ENCODE measurements around the gene CELF5. TPM values are rescaled to one million over a fixed set of nuclear protein-coding genes. Genes with fewer than 3 reads are reported as not detected.
"Not testable (repeated sequence)": the region's sequence is repeated elsewhere in the genome, so short reads cannot be mapped to it uniquely, and the experiment has no call there.

CELF5 gene
- total RNA-seq, 1 donor, result under 0.01 TPM

DNA sequence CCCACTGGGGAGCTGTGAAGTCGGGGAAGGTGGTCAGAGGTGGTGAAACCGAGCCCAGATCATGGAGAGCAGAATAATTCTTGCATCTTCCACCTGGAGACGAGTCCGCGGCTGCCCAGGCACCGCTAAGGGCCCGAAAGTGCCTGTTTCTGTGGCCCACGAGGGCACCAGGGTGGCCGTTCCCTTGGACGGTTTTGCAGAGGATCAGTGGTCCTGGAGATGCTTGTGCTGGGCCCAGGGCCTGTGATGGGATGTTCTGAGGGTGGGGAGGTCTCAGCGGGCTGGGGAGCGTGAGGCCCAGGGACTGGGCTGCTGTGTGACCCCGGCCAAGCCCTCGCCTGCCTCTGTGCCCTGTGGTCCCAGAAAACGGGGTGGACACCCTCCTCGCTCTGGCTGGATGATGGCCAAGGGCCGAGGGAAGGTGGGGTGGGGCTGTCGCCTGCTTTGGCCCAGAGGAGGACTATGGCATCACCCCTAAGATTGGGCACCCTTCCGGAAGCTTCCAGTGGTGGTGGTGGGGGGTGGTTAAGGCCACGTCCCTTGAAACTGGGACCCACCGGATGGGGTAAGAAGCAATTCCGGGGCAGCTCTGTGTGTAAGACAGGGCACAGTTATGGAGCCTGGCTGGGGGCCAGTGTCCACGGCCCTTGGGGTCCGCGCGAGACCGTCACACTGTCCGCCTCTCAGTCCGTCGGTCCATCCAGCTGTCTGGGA is 90.7 kb downstream of the CELF5 start:
- no peak for DNase-seq (ENCODE audit: low read depth in 2 of 3, low spot score in 2 of 3)

DNA sequence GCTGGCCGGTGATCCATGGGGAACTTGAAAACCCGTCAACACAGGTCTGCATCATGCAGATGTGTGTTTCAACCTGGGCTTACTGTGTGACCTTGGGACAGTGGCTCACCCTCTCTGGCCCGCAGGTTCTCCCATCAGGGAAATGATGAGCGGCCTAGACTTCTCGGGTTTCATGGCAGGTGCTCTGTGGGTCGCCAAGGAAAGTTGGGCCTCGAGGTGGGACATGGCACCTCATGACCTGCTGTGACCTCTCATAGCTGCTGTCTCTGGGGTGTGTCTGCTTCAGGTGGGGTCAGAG is 91.2 kb downstream of the CELF5 start:
- no peak for DNase-seq (ENCODE audit: low read depth in 2 of 3, low spot score in 2 of 3)

DNA sequence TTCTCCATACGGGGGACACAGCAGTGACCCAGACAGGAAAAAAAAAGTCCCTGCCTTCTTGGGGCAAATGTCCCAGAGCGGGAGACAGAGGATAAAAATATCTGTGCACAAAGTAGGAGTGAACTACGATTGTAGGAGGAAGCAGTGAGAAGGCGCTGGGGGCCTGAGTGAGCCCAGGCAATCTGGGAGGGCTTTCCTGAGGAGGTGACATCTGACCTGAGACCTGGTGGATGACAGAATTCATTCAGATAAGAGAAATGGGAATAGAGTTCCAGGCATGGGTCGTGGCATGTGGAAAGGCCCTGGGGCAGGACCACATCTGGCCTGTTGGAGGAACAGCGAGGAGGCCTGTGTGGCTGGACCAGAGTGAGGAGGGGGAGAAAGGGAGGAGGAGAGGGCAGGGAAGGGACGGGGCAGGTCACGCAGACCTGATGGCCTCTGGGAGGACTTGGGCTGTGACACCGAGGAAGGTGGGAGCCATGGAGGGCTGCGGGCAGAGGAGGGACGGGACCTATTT is 91.7 kb downstream of the CELF5 start:
- DNase-seq (ENCODE audit: low read depth in 2 of 3, low spot score in 2 of 3), result no peak

DNA sequence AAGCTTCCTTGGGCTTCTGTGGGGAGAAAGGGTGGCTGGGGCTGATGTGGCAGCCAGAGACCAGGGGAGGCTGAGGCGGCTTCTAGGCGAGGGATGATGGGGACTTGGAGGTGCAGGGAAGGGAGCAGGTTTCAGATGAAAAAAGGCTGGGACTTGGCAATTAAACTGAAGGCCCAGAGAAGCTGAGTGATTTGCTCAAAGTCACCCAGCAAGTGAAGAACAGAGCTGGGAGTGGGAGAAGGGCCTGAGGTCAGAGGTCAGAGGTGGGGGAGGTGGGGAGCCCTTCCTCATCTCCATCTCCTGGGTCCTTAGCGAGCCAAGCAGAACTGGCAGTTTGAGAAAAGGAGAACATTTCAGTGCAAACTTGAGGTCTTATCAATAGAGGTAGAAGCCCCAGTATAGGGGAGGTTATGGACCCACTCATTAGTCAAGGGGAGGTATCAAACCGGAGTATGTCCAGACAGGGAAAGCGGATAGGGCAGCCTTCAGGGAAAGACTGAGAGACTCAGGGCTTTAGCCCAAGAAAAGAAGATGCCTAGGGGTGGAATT is 92.3 kb downstream of the CELF5 start:
- DNase-seq (ENCODE audit: low read depth in 2 of 3, low spot score in 2 of 3), result no peak

DNA sequence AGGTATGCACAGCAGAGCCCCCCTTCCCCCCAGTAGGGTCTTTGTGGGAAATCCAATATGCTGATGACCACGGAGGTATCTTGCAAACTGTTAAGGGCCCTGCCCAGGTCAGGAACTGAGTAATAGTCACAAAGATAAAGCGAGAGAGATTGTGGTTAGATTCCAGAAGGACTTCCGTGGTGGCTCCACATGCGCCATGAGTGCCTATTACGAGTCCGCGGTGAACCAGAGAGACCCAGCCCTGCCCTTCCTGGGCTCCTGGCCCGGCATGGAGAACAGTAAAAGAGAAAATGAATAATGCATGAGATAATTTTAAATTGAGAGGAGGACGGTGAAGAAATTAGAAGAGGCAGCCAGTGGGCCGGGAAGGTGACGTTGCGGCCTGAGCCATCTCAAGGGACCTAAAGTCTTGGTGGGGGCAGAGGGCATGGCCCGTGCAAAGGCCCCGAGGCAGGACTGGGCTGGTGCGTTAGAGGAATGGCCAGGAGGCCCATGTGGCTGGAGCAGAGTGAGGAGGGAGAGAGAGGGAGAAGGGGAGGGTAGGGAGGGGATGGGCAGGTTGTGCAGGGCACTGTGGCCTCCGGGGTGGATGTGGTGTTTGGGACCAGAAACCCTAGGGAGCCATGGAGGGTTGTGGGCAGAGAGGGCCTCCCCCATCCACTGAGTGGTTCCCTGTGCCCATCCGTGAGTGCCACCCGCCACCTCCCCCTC is 95.3 kb downstream of the CELF5 start:
- no peak for DNase-seq (ENCODE audit: low read depth in 2 of 3, low spot score in 2 of 3)

DNA sequence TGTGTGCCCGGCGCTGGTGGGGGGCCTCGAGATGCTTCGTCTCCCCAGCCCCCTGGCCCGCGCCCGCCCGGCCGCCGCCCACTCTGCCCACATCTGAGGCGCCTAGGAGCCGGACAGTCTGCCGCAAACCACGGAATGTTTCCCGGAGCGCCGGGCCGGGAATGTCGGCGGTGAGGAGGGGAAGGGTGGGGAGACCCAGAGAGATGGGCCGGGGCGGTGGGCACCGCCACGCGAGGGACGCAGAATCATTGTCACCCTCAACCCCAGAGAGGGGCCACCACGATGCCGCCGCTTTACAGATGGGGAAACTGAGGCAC is 95.9 kb downstream of the CELF5 start:
- no peak for DNase-seq (ENCODE audit: low read depth in 2 of 3, low spot score in 2 of 3)

DNA sequence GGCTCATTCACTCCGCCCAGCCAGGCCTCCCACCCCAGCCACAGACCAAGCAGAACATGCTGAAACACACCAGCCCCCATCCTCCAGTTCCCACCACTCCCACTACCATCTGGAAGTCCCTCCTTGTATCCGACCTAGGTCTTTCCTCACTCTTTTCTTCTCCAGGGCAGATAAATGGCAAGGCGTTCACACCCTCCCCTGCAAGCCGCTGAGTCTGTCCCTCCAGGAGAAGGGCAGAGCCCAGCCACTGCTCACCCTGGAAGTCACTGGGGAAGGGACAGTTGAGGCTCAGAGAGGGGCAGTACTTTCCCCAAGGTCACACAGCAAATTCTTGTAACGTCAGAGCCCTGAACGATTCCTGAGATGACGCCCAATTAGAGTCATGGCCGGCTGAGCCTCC is 96.4 kb downstream of the CELF5 start:
- no peak for DNase-seq (ENCODE audit: low read depth in 2 of 3, low spot score in 2 of 3)

DNA sequence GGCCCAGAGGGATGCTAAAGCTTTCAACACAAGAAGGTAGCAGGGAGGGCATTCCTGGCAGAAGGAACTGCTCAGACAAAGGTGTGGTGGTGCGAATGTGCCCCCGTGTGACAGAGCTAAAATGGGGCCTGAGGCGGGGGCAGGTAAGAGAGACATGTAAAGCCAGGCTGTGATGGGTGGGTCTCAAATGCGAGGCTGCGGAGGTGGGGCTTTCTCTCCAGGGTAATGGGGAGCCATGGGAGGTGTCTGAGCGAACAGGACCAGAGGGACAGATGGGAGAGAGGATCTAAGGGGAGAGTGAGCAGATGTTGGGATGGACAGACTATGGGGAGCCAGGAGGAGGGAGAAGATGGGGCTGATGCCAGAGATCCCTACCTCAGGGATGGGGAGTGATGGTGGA is 97.2 kb downstream of the CELF5 start:
- no peak for DNase-seq (ENCODE audit: low read depth in 2 of 3, low spot score in 2 of 3)

DNA sequence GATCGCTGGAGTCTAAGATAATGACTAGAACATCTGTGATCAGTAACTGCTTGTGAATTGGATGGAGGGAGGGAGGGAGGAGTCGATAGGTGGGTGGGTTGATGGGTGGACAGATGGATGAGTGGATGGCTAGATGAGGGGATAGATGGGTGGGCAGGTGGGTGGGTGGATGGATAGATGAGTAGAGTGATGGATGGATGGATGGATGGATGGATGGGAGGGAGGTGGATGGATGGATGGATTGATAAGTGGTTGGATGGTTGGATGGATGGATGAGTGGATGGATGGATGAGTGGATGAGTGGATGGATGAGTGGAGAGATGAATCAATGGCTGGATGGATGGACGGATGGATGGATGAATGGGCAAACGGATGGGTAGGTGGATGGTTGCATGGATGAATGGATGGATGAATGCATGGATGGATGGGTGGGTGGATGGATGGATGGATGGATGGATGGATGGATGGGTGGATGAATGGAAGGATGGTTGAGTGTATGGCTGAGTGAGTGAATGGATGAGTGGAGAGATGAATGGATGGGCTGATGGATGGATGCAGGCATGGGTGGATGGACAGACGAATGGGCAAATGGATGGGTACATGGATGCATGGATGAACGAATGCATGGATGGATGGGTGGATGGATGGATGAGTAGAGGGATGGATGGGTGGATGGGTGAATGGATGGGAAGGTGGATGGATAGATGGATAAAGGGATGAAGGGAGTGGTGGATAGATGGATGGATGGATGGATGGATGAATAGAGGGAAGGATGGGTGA is 97.9 kb downstream of the CELF5 start:
- DNase-seq (ENCODE audit: low read depth in 2 of 3, low spot score in 2 of 3), result no peak

DNA sequence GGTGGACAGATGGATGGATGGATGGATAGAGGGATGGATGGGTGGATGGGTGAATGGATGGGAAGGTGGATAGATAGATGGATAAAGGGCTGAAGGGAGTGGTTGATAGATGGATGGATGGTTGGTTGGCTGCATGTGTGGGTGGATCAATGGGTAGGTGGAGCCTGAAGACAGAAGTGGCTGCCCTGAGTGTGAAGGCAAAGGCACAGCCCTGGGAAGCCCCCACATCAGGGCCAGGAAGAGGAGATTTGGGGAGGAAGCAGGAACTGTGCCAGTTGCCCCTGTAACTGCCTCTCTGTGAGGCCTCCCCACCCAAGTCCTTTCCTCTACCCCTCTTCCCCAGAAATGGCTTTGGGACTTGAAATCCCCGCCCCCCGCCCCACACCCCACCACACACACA is 98.6 kb downstream of the CELF5 start:
- no peak for DNase-seq (ENCODE audit: low read depth in 2 of 3, low spot score in 2 of 3)

DNA sequence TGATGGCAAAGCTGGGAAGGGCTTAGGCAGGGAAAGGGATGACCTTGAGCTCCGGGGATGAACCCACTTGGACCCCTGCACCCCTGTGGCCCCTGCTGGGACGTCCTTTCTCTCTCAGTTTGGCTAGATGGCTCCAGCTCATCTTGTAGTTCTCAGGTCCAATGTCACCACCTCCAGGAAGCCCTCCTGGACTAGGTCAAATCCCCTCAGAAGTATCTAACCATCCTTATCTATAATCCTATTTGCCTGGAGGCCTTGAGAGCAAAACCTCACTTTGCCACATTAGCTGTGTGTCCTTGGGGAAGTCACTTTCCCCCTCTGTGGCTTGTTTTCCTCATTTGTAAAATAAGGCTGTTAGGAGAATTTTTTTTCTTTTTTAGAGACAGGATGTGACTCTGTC is 99.2 kb downstream of the CELF5 start:
- DNase-seq (ENCODE audit: low read depth in 2 of 3, low spot score in 2 of 3), result no peak

DNA sequence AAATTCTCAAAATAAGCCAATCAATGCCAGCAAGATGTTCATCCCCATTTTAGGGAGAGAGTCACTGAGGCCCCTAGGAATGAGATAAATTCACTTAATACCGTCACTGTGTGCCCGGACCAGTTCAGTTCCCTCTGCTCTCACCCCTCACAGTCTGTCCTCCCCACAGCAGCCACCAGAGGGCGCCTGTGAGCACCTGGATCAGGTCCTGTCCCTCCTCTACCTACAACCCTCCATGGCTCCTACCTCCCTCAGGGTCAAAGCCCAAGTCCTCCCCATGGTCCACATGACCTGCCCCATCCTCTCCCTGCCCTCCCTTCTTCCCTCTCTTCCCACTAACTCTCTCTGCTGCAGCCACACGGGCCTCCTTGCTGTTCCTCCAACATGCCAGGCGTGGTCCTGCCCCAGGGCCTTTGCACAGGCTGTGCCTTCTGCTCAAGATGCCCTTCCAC is 100.0 kb downstream of the CELF5 start:
- DNase-seq (ENCODE audit: low read depth in 2 of 3, low spot score in 2 of 3), result peak; percentile 32 to 65 (median 48)

DNA sequence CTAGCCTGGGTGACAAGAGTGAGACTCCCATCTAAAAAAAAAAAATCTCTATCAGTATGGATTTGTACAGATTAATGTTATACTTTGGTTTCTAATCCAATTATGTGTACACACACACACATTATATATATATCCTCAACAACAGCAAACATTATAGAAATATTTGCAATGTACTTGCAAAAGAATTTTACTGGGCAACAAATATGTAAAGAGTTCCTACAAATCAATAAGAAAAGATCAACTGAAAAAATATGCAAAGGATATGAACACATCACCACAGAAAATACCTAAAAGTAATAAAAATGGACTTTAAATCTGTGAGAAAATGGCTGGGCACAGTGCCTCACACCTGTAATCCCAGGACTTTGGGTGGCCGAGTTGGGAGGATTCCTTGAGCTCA is 101.0 kb downstream of the CELF5 start:
- DNase-seq (ENCODE audit: low read depth in 2 of 3, low spot score in 2 of 3), result no peak

DNA sequence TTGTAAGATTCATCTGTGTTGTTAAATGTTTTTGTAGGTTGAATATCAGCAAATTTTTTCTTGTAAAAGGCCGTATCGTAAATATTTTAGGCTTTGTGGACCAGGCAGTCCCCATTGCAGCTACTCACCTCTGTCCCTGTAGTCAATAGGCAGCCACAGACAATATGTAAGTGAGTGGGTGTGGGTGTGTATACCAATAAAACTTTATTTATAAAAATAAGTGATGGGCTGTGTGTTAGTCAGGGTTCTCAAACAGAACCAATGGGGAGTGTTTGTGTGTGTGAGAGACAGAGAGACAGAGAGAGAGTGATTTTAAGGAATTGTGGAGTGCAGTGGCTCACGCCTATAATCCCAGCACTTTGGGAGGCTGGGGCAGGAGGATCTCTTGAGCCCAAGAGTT is 104.3 kb downstream of the CELF5 start:
- no peak for DNase-seq (ENCODE audit: low read depth in 2 of 3, low spot score in 2 of 3)

DNA sequence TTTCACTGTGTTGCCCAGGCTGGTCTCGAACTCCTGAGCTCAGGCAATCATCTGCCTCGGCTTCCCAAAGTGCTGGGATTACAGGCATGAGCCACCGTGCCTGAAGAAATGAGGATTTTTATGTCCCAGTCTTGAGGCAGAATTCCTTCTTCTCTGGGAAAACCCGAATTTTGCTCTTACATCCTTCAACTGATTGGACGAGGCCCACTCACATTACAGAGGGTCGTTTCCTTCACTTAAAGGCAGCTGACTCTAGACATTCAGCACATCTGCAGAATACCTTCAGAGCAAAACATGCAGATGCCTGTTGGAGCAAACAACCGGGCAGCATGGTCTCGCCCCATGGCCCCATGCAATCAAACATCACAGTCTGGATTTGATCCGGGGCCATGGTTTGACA is 105.6 kb downstream of the CELF5 start:
- no peak for DNase-seq (ENCODE audit: low read depth in 2 of 3, low spot score in 2 of 3)

DNA sequence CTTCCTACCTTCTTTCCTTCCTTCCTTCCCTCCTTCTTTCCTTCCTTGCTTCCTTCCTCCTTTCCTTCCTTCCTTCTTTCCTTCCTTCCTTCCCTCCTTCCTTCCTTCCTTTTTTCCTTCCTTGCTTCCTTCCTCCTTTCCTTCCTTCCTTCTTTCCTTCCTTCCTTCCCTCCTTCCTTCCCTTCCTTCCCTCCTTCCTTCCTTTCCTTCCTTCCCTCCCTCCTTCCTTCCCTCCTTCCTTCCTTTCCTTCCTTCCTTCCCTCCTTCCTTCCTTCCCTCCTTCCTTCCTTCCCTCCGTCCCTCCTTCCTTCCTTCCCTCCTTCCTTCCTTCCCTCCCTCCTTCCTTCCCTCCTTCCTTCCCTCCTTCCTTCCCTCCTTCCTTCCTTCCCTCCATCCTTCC is 107.8 kb downstream of the CELF5 start:
- not testable (repeated sequence) for DNase-seq (ENCODE audit: low read depth in 2 of 3, low spot score in 2 of 3)

DNA sequence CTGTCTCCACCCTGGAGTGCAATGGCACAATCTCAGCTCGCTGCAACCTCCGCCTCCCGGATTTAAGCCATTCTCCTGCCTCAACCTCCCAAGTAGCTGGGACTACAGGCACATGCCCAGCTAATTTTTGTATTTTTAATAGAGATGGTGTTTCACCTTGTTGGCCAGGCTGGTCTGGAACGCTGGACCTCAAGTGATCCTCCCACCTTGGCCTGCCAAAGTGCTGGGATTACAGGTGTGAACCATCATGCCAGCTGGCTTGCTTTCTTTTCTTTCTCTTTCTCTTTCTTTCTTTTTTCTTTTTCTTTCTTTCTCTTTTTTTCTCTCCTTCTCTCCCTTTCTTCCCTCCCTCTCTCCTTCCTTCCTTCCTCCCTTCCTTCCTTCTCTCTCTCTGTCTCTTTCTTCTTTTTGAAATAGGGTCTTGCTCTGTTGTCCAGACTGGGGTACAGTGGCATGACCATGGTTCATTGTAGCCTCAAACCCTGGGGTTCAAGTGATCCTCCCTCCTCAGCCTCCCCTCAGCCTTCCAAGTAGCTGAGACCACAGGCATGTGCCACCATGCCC is 108.6 kb downstream of the CELF5 start:
- no peak for DNase-seq (ENCODE audit: low read depth in 2 of 3, low spot score in 2 of 3)

DNA sequence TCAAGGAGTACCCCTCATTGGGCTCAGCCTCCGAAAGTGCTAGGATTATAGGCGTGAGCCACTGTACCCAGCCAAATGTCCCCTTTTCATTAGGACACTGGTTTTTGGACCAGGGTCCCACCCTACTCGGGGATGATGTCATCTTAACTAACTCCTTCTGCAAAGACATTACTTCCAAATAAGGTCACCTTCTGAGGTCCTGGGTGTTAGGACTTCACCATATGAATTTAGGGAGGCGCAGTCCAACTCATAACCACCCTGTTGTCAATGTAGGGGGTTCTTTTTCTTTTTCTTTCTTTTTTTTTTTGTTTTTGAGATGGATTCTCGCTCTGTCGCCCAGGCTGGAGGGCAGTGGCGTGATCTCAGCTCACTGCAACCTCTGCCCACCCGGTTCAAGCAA is 109.2 kb downstream of the CELF5 start:
- no peak for DNase-seq (ENCODE audit: low read depth in 2 of 3, low spot score in 2 of 3)

DNA sequence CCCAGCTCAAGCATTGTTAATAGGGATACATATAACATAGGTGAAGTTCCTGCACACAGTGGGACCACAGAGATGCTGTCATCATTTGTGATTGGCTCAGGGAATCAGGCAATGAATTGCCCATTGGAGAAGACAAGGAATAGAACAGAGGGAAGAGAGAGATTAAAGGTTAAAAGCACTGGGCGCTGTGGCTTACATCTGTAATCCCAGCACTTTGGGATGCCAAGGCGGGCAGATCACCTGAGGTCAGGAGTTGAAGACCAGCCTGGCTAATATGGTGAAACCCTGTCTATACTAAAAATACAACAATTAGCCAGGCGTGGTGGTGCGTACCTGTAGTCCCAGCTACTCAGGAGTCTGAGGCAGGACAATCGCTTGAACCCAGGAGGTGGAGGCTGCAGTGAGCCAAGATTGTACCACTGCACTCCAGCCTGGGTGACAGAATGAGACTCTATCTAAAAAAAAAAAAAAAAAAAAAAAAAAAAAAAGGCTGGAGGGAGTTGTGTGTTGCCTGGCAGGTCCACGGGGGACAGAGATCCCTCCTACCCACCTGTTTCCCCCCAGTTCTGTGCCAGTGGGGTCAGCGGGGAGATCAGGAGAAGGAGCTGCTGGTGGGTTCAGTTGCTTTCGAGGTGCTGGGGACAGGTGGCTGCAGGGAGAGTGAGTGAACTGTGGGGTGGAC is 110.4 kb downstream of the CELF5 start:
- DNase-seq (ENCODE audit: low read depth in 2 of 3, low spot score in 2 of 3), result not testable (repeated sequence)
